Activated gamma-delta T cell treated with Interleukin-2 at 50 U/mL for 16 hours (primary cell): ENCODE results near the gene BORCS8.

ENCODE experiments used
- DNase-seq: peaks from one replicate; pipeline ENCODE4 v3.0.0-alpha.2; 2020

BORCS8 gene

GRCh38 chr19:19213426-19214158 lies 21.6 kb upstream of the BORCS8 start:
- DNase-seq: no peak

DNA sequence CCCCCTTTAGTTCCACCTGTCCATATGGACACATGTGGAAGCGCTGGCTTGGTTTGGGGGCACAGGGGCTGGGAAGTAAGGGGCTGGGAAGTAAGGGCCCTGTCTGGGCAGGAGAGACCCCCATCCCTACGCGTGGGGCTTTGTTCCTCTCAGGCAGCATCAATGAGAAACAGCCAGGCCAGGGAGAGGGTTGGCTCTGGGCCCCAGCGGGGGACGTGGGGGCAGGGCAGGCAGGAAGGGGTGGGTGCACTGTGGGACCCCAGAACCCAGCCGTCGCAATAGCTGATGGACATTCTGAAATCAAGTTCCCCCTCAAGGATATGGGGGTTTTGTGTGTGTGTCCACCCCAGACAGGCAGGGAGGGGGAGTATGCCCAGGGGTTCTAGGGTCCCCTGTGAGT lies 21.0 kb upstream of the BORCS8 start:
- no peak for DNase-seq

DNA sequence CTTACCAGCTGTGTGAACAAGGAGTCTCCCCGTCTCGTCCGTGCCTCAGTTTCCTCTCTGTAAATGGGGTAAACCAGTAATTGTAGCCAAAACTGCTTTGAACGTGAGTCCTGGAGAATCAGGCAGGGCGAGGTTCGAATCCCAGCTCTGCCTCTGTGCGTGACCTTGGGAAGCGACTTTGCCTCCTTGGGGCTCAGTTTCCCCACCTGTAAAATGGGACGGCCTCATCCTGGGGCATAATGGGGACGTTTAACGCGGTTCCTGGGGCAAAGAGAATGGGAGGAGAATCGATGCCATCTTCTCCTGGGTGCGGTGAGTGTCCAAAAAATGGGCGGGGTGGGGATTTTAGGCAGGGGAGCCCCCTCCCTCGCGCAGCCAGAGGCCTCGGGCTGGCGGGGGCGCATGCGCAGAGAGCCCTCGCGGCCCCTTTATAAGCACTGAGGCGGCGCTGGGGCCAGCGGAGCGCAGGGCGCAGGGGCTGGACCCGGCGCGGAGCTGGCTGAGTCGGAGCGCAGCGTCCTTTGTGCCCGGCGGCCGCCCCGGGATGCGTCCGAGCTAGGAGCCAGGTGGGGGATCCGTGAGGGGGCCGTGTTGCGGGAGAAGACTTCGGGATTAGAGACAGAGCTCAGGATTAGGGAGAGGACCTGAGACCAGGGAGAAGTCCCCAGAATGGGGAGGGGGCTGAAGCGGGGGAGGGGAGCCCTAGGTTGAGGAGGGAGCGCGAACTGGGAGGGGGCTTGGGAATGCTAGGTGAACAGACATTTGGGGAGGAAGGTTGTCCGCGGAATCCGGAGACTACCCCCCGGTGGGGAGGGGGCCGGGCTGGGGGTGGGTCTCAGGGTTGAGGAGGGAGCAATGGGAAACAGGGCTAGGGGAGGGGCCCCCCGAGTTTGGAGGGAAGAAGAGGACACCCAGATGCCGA lies 19.8 kb upstream of the BORCS8 start, which contains the start of gene NCAN:
NCAN (plus strand) TSS at position 460 of the 922 bp plus-strand sequence. CDS start 4,996 bp downstream, outside the sequence.
- no peak for DNase-seq

DNA sequence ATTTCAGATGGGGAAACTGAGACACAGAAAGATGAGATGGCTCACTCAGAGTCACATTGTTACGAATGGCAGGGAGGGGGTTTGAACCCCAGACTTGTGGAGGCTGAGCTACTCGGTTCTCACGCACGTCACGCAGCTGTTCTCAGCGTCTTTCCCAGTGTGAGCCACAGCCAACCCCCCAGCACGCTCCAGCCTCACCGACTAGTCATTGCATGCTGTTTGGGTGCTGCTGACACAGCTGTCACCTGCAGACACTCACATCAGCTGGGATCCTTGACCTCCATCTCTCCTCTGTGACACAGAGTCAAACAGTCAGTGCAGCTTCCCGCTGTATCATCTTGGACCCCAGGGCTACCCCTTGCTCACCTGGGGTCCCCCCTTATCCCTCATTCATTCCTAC lies 17.4 kb upstream of the BORCS8 start:
- no peak for DNase-seq

DNA sequence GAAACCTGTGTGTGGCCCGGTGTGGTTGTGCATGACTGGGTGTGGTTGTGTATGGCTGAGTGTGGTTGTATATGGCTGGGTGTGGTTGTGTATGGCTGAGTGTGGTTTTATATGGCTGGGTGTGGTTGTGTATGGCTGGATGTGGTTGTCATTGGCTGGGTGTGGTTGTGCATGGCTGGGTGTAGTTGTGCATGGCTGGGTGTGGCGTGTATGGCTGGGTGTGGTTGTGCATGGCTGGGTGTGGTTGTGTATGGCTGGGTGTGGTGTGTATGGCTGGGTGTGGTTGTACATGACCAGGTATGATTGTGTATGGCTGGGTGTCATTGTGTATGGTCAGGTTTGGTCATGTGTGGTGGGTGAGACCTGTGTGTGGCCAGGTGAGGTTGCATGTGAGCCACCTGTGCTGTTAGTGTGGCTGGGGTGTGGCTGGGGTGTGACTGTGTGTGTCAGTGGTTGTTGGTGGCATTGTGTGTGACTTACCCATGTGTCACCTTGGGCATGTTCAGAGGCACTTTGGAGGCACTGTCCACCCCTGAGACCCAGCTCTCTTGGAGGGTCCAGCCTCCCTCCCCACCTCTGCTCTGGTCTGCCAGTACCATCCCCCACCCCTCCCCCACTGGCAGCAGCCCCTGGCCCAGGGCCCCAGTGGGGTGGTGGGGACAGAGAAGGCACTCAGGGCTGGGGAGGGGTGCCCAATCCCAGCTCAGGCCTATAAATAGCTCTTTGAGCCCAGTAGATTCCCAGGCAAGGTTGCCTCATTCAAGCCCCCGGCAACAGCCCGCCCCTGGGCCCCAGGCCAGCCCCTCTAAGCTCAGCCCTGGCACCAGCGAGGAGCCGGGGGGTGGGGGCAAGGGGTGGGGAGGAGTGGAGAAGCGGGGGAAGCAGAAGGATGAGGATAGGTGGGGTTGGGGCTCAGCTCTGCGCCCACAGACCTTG lies 16.0 kb upstream of the BORCS8 start:
- DNase-seq: no peak

GRCh38 chr19:19206938-19207337 lies 15.0 kb upstream of the BORCS8 start:
- no peak for DNase-seq

DNA sequence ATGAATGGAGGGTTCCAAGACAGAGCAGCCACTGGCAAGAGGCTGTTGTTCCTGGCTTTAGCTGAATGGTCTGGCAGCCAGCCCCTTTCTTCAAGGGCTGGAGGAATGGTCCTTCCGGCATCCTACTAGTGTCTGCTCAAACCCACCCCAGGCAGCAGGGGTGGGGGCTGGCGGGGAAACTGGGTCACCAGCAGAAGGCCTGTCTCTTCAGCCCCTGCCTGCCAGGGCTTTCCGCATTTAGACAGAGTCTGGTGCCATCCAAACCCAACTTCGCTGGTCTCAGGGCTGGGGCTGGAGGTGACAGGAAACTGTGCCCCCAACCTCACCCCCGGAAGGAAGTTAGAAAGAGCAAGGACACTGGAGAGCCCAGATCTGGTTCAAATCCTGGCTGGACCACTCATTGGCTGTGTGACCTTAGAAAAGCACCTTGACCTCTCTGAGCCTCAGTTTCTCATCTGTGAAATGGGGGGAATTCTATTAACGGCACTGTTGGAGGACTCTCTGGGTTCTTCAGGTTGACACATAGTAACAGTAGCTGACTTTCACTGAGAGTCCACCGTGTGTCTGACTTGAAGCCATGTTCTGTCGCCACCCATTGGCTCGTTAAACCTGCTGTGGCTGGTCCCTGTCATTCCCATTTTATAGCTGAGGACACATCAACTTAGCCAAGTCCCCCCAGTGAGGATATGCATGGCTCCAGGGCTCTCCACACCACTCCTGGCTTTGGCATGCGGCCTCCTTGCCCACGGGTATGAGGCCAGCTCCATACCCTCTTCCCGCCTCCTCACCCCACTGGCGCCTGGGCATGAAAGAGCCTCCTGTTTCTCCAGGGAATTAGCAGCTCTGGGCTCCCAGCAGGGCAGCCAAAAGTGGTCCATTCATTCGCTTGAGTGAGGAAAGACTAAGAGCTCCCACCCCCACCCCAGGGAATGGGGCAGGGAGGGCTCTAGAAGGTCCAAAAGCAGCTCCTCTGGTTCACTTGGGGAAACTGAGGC lies 13.8 kb upstream of the BORCS8 start:
- DNase-seq: no peak

GRCh38 chr19:19204181-19204580 lies 12.2 kb upstream of the BORCS8 start:
- no peak for DNase-seq

- DNase-seq: peak; percentile 91
Measured at GRCh38 chr19:19203012-19203856, 11.3 kb upstream of the BORCS8 start, which contains the start of gene NR2C2AP. Gene NR2C2AP (minus strand): TSS chr19:19203414. CDS start chr19:19203060, 354 bp downstream.

- no peak for DNase-seq
Measured at GRCh38 chr19:19202707-19203011, 10.7 kb upstream of the BORCS8 start.

DNA sequence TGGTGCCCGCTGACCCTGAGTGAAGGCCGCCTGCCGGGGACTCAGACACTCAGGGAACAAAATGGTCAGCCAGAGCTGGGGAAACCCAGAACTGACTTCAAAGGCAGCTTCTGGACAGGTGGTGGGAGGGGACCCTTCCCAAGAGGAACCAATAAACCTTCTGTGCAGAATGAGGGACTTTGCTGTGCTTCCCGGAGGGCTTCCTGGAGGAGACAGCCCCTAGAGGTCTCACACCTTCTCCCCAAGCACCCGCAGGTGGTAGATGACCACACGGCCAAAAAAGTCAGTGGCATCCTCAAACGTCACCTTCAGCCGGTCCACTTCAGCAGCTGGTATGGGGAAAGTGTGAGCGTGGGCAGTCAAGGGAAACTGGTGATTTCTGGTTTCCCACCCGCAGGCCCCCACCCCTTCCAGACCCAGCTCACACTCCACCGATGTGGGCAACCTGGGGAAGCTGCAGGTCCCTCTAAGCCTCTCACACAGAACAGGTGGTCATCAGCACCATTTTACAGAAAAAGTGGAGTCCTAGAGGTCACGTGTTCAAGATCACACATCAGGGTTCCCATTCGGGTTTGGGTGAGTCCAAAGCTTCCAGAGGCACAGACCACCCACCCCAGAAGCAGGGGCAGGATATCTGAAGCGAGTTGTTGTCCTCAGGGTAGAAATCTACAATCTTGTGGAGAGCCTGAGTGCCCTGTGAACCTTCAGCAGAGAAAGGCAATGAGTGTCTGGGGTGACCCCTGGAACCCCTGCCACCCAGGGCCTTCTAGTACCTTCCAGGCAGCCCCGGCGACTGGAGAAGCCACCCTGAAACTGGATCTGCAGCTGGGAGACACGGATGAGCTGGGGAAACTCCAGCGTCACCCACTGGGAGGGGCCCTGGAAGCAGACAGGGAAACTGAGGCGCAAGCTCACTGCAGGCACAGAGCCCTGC lies 10.0 kb upstream of the BORCS8 start:
- DNase-seq: no peak

DNA sequence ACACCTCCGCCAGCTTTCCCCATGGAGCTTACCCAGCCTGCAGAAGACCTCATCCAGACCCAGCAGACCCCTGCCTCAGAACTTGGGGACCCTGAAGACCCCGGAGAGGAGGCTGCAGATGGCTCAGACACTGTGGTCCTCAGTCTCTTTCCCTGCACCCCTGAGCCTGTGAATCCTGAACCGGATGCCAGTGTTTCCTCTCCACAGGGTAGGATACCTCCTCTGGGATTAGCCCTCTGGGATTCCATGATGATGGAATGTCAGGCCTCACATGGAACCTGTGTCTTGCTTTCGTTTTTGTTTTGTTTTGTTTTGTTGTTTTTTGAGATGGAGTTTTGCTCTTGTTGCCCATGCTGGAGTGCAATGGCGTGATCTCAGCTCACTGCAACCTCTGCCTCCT lies 2.0 kb upstream of the BORCS8 start:
- DNase-seq: no peak

GRCh38 chr19:19192910-19193423 lies 1.0 kb upstream of the BORCS8 start:
- no peak for DNase-seq

DNA sequence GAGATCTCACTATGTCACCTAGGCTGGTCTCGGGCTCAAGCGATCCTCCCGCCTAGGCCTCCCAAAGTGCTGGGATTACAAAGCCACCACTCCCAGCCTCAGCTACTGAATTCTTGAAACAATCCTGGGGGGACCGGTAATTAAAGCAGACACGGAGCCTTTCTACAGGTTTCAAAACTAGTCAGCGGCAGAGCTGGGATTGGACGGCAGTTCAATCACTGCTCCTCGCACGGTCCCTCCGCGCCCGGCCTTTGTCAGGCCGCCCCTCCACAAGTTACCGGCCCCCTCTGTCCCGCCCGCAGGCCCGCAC lies 229 bp downstream of the BORCS8 start:
- no peak for DNase-seq

GRCh38 chr19:19186742-19187141 lies 5.2 kb downstream of the BORCS8 start:
- no peak for DNase-seq

- peak; percentile 61 for DNase-seq
Measured at GRCh38 chr19:19185853-19186740, 5.9 kb downstream of the BORCS8 start.

DNA sequence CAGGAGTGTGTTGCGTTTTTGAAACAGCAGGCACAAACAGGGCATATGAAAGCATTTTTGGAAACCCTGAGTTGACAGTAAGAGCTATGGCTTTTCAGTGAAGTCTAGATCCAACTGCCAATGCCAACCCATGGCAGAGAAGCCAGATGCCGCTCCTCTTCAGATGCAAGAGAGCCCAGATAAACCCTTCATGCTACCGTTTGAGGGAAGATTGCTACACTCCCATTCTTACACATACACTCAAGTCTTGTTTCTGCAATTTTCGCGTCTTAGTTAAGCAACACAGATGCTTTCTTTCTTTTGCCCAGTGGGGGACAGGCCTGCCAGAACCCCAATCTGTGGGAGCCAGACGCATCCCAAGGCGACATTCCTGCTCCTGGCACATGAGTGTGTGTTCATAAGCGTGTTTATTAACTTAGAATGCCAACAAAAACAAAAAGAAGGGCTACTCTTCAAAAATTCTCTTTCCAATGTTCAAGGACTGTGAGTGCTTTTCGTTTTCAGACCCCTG lies 10.4 kb downstream of the BORCS8 start:
- no peak for DNase-seq
